GM21825 (cell line): ENCODE results near the gene SLC5A4.
"Not testable (repeated sequence)": the region's sequence is repeated elsewhere in the genome, so short reads cannot be mapped to it uniquely, and the experiment has no call there.

Experiments
- ATAC-seq: cut with Tn5 transposase; IDR thresholded peaks from one replicate; pipeline ENCODE4 v1.9.1; 2021; ENCODE audit warnings: mild to moderate bottlenecking, moderate library complexity; ENCODE audit not compliant: unreplicated experiment

SLC5A4 gene

DNA sequence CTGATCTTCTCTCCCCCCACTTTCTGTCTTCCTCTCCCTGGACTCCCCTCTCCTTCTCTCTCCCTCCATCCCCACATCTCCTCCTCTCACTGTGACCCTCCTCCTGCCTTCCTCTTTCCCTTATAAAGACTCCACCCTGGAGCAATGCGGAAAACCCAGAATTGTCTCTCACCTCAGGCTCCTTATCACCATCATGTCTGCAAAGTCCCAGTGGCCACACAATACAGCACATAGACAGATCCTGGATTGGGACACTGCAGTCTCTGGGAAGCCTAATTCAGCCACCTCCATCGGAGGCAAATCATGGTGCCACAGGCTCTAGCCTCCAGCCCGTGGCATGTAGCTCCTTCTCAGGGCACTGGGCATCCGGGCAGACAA is 53.0 kb downstream of the SLC5A4 start:
- no peak for ATAC-seq

DNA sequence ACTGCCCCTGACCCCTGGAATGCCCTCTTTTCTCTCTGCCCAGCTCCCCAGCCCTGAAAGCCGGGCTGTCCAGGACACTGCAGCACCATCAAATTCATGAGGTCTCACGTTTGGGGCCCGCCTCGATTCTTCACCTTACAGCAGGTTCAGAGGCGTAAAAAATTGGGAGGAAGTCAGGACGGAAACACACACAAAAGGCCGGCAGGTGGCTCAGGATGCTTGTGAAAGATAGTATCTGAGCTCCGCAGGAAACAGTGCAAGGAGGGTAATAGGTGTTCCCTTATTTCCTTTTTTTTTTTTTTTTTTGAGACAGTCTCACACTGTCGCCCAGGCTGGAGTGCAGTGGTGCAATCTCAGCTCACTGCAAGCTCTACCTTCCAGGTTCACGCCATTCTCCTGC is 54.4 kb downstream of the SLC5A4 start:
- no peak for ATAC-seq

DNA sequence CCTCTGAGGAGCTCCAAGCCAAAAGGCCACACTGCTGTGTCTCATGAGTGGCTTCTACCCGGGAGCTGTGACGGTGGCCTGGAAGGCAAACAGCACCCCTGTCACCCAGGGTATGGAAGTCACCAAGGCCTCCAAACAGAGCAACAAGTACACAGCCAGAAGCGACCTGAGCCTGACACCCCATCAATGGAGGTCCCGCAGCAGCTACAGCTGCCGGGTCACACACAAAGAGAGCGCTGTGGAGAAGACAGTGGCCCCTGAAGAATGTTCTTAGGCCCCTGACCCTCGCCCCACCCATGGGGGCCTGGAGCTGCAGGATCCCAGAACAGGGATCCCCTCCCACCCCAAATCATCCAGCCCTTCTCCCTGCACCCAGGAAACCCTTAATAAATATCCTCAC is 55.2 kb downstream of the SLC5A4 start:
- ATAC-seq = no peak

DNA sequence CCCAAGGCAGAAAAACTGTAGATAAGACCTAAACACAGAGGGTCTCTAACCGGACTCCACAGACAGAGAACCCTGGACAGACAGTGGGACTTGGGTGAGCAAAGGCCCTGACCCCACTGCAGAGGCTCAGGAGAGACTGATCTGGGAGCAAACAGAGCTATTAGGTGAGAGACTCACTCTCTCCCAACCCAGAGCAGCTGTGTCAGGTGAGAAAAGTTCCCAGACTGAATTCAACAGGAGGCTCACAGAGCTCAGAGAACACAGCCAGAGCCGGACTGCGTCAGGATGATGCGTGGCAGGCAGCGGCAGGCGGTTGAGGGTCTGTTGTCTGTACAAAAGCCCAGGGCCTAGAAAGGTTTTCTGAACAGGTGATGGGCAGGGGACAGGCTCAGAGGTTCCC is 55.8 kb downstream of the SLC5A4 start:
- no peak for ATAC-seq

DNA sequence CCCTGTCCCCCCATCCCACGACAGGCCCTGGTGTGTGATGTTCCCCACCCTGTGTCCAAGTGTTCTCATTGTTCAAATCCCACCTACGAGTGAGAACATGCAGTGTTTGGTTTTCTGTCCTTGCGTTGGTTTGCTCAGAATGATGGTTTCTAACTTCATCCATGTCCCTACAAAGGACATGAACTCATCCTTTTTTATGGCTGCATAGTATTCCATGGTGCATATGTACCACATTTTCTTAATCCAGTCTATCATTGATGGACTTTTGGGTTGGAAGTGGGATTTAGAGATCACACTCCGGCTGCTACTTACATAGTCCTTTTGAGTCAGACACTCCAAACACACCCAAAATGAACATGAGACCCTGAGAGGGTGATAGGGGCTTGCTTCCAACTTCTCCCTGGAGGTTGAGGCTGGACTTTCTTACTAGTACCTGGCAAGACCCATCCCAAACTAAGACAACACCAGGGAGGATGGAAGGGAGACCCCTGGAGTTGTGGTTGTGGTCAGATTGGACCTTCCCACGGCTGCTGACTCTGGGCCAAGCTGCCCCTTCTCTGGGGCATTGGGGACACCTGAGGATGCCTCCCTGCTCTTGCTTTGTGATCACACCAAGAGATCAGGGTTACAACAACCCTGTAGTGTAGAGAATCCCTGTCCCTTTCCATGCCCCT is 57.5 kb downstream of the SLC5A4 start:
- not testable (repeated sequence) for ATAC-seq

DNA sequence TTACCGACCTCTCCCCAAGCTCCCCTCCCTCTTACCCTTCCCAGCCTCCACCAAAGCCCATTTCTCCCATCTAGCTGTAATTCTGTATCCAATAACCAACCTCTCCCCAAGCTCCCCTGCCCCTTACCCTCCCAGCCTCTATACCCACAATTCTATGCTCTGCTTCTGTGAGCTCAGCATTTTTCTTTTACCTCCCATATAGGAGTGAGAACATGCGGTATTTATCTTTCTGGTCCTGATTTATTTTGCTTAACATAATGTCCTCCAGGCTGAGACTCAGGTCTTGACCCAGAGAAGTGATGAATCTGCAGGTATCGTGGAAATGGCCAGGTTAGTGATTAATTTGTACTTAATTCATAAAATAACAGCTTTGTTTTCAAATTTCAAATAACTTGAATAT is 59.2 kb downstream of the SLC5A4 start:
- ATAC-seq = not testable (repeated sequence)

DNA sequence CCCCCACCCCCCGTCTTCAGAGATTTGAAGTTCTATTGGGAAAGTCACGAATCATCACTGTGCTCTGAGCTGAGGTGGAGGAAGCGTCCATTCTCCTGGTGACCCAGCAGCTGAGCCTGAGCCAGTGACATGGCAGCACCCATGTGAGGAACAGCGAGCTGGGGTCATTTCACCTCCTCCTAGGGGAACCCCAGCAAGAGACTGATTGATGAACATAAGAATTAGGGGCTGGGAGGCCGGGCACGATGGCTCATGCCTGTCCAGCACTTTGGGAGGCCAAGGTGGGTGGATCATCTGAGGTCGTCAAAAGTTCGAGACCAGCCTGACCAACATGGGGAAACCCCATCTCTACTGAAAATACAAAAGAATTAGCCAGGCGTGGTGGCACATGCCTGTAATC is 61.8 kb downstream of the SLC5A4 start:
- not testable (repeated sequence) for ATAC-seq

DNA sequence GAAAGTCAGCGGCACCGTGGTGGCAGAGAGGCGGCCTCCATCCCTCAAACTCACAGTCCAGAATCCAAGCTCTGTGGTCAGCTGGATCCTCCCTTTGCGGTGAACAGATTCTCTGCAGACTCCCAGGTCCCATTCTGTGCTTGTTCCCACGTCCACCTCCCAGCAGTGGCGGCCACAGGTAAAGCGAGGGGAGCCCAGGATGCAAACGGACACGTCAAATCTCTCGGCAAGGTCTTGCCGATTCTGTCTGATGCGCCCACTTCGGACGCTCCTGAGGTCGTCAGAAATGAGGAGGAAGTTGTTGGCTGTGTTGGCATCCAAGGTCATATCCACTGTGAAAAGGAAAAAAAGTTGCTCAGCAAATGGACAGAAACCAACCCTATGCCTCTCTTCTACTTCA is 64.1 kb downstream of the SLC5A4 start:
- ATAC-seq = not testable (repeated sequence)

DNA sequence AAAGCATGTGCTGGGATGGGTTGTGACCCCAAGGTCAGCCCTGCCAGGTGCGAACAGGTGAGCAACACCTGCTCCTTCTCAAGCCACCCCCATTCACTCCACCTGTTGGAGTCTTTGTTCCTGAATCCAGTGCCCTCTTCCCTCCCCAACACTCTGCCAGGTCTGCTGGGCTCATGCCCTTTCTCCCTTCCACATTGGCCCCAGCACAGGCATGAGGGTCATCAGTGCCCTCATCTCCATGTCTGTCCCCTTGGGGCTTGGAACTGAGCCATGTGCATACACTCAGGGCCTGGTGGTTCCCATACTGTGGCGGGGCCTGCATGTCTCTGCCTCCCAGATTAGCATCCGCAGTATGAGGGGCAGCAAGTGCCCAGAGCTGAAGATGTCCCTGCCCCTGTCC is 69.3 kb downstream of the SLC5A4 start:
- no peak for ATAC-seq

DNA sequence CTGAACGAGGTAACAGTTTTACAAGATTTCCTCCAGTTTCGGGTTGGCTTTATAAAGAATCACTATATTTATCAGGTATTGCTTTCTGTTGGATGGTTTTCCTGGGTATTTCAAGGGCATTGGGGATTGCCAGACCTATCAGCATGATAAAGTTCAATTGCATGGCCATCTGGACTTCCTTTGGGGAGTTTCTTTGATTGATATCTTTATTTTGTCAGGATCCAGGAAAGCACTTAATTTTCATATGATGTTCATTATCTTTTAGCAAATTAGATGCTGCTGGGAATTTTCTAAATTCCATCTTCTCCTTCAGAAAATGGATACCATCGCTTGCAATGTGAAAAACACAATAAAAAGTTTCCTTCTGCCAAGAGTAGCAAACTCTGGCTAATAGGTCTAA is 71.5 kb downstream of the SLC5A4 start:
- ATAC-seq = no peak

DNA sequence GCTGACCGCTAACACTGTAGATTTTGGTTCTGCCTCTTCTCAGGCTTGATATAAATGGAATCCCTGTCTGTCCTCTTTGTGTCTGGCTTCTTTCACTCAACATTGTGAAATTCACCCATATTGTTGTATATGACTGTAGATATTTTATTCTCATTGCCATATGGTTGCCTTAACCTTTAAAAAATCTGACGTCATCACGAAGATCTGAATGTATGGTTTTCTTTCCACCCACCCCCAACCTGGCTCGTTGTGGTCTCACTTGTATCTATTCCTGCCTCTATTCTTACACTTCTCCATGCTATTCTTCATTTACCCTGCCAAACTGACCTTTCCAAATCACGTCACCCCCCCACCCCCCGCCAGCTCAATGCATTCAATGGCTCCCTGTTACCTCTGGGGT is 74.1 kb downstream of the SLC5A4 start:
- ATAC-seq = no peak

DNA sequence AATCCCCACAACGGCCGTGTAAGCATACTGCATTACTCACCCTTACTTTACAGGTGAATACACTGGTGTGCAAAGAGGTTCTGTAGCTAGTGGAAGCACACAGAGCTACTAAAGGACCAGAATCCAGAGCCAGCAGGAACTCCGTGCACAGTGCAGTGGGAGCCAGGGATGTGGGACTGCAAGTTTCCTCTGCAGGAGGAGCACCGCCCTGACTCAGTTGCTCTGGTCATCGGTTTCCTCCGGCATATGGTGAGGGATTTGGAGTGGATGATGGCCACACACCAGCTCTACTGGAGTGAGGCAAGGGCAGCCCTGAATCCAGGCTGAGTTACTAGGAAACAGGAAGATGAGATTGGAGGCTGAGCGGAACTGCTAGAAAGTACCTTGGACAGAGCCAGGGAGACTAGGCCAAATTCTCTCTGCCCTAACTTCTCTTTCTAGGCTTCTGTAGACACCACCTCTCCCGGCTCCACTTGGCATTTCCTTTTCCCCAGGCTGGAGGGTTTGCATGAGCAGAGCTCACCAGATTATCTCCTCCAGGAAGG is 77.9 kb downstream of the SLC5A4 start:
- ATAC-seq = no peak

DNA sequence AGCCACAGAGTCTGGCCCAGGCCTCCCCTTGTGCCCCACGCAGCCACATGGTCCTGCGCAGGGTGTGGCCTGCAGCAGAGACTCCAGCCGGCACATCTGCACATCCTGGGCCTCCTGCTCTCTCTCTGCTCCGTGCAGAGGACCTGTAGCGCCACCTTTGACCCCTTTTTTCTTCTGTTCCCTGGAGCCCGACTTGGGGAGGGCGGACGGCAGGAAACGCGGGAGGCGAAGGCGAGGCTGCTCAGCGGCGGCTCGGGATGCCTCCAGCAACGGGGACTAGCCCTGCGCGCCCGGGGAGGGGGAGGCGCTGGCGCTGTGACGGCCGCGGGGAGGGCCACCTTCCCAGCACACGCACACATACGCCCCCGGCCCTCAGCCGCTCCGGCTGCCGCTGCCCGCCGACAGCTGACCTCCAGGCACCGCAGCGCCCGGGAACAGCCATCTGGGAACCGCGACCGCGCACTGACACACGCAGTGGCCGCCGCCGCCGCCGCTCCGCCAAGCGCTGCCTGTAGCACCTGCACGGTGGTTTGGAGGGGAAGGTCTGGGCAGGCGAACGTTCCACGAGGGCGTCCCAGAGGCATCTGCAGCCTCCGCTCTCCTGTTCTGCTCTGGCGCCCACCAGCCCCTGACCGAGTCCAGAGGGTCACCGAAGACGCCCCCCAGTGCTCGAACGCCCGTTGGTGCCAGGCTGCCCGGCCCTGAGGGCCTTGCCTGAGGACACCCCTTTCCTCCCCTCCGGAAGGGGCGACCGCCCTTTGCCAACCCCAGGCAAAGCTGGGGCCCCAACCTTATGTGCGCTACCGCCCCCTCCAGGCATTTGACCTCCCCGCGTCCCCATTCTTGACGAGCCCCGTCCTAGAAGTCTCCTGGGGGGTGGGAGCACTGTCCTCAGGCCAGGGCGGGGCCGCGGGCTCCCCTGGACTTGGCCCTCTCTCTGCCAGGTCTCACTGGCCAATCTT is 79.2 kb downstream of the SLC5A4 start:
- no peak for ATAC-seq

DNA sequence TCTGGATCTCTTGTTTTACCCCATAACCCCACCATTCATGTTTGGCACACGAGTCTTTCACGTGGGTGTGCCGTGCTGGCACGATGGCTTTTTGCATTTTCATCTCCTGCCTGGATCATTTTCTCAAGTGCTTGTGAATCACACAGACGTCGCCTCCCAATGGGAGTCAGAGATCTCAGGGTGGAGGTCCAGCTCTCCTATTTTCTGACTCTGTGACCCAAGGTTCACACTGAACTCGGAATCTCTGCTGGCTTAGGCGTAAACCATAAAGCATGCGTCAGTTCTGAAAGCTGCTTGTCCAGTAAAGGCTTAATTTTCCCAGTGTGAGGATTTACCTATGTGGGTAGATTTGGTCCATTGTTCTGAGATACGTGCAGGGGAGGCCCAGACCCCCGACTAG is 80.0 kb downstream of the SLC5A4 start:
- ATAC-seq = no peak
